Stomach (tissue), 4 donors: ENCODE measurements around the gene ALDH16A1.

Experiments used
- CTCF ChIP-seq, 7 experiments: fragments of 450-650 bp in 4 of 7; fragments of 200-600 bp in 3 of 7; sonication (generic) in 3 of 7; IDR thresholded peaks; one replicate each; pipeline ENCODE4 v1.5.1; 2016 to 2019; ENCODE audit warnings: antibody characterized with exemption in 7 of 7, control low read depth in 2 of 7, mild to moderate bottlenecking in 1 of 7
- EP300 ChIP-seq: sonication (generic); formaldehyde crosslinking; IDR thresholded peaks from one replicate; pipeline ENCODE4 v1.6.1; 2017; ENCODE audit warnings: antibody characterized with exemption
- POLR2A ChIP-seq, 4 donors: fragments of 450-650 bp; IDR thresholded peaks; one replicate each; pipeline ENCODE4 v1.6.1; 2016; ENCODE audit warnings: antibody characterized with exemption in 4 of 4, control low read depth in 2 of 4, mild to moderate bottlenecking in 1 of 4, moderate library complexity in 1 of 4
- POLR2AphosphoS5 ChIP-seq, 3 donors: sonication (generic); formaldehyde crosslinking; IDR thresholded peaks; one replicate each; pipeline ENCODE4 v1.6.1; 2016; ENCODE audit warnings: antibody characterized with exemption in 3 of 3

GRCh38 chr19:49465371-49465770, 12.3 kb downstream of the ALDH16A1 start:
- no peak for TF ChIP-seq CTCF (IDR thresholded peaks at IDR 0.05)
- TF ChIP-seq POLR2AphosphoS5 (IDR thresholded peaks at IDR 0.05) = no peak
- TF ChIP-seq POLR2A (IDR thresholded peaks at IDR 0.05) = no peak
- no peak for TF ChIP-seq EP300
